K562 (cell line): Measurements from ENCODE around the gene UCHL5.

Experiments used
- CEBPZ ChIP-seq: fragments of 150-350 bp; IDR thresholded peaks from 2 replicates; pipeline ENCODE4 v1.6.1; 2014; ENCODE audit warnings: low read depth, mild to moderate bottlenecking, low read length, borderline replicate concordance
- CTCF ChIP-seq, 3 experiments: IDR thresholded peaks in 2 of 3; conservative IDR thresholded peaks in 1 of 3; 2 replicates each; pipeline ENCODE4 v1.5.1; 2011 to 2012; ENCODE audit warnings: low read length in 3 of 3, mild to moderate bottlenecking in 3 of 3, control low read depth in 2 of 3, improper control_type of control experiment in 1 of 3, inconsistent platforms in 1 of 3, low read depth in 1 of 3, mixed read lengths in 1 of 3, moderate library complexity in 1 of 3; ENCODE audit not compliant: insufficient read depth in 2 of 3
- EP300 ChIP-seq: IDR thresholded peaks from 2 replicates; pipeline ENCODE4 v1.6.1; 2012; ENCODE audit warnings: low read length, improper control_type of control experiment
- HMG20B ChIP-seq: fragments of 250-450 bp; sonication (Bioruptor Pico); IDR thresholded peaks from 2 replicates; pipeline ENCODE4 v1.5.0; 2021; ENCODE audit warnings: mild to moderate bottlenecking
- ILF3 ChIP-seq: fragments of 450-650 bp; IDR thresholded peaks from 2 replicates; pipeline ENCODE4 v1.6.1; 2018; ENCODE audit warnings: antibody characterized with exemption, mild to moderate bottlenecking, moderate library complexity, borderline replicate concordance
- KDM2B ChIP-seq: fragments of 250-450 bp; sonication (Bioruptor Pico); IDR thresholded peaks from 2 replicates; pipeline ENCODE4 v1.8.0; 2021; ENCODE audit warnings: mild to moderate bottlenecking, moderate library complexity
- POLR2A ChIP-seq: fragments of 450-650 bp; conservative IDR thresholded peaks from 2 replicates; pipeline ENCODE4 v1.6.1; 2016
- USF1 ChIP-seq: sonication (generic); formaldehyde crosslinking; IDR thresholded peaks from 2 replicates; pipeline ENCODE4 v1.9.0; 2022; ENCODE audit warnings: mild to moderate bottlenecking, missing genetic modification reagents
- WHSC1 ChIP-seq: IDR thresholded peaks from one replicate; pipeline ENCODE4 v1.6.1; 2012; ENCODE audit warnings: low read length, control low read depth, inconsistent platforms
- ZFX ChIP-seq: sonication (generic); formaldehyde crosslinking; IDR thresholded peaks from 2 replicates; pipeline ENCODE4 v1.8.0; 2022; ENCODE audit warnings: mild to moderate bottlenecking, missing genetic modification reagents, moderate library complexity
- ZNF133 ChIP-seq: fragments of 250-450 bp; sonication (Bioruptor Pico); IDR thresholded peaks from 2 replicates; pipeline ENCODE4 v1.4.0; 2020; ENCODE audit warnings: mild to moderate bottlenecking
- ZNF143 ChIP-seq: sonication (generic); formaldehyde crosslinking; IDR thresholded peaks from 2 replicates; pipeline ENCODE4 v1.9.0; 2022; ENCODE audit warnings: mild to moderate bottlenecking, missing genetic modification reagents

GRCh38 chr1:192966073-192966472, 93.1 kb downstream of the UCHL5 start:
- no peak for TF ChIP-seq CTCF (IDR thresholded peaks at IDR 0.05 in 2 of 3, conservative IDR thresholded peaks at IDR 0.05 in 1 of 3; ENCODE audit: insufficient read depth in 2 of 3, low read depth in 1 of 3, low read length in 3 of 3)
- no peak for TF ChIP-seq ZFX (CRISPR knock-in tag)
- TF ChIP-seq POLR2A: no peak
- no peak for TF ChIP-seq WHSC1
- TF ChIP-seq HMG20B (CRISPR knock-in tag): no peak
- no peak for TF ChIP-seq ILF3
- TF ChIP-seq KDM2B: no peak
- TF ChIP-seq CEBPZ: no peak
- TF ChIP-seq EP300: no peak
- TF ChIP-seq ZNF133 (CRISPR knock-in tag): no peak
- TF ChIP-seq ZNF143 (CRISPR knock-in tag): no peak
- no peak for TF ChIP-seq USF1 (CRISPR knock-in tag)
